Vagina (tissue), 2 donors: ENCODE data around the gene CA7. TPM values are rescaled to one million over a fixed set of nuclear protein-coding genes. Genes with fewer than 3 reads are reported as not detected.

Experiments
- DNase-seq, 2 donors: peaks; one replicate each; pipeline ENCODE4 v3.0.0-alpha.2; 2017; ENCODE audit errors: extremely low spot score in 2 of 2
- H3K27ac ChIP-seq: fragments of 200-600 bp; sonication (generic); one replicate; pipeline ENCODE4 v1.5.1; 2019
- H3K27me3 ChIP-seq: fragments of 200-600 bp; sonication (generic); one replicate; pipeline ENCODE4 v1.5.1; 2019
- H3K36me3 ChIP-seq, 2 donors: fragments of 200-600 bp; sonication (generic); one replicate each; pipeline ENCODE4 v1.5.1; 2017 to 2019
- H3K4me1 ChIP-seq: fragments of 200-600 bp; sonication (generic); one replicate; pipeline ENCODE4 v1.5.1; 2019
- H3K4me3 ChIP-seq, 2 donors: fragments of 200-600 bp; sonication (generic); 1 replicate in 1 of 2; 2 replicates in 1 of 2; pipeline ENCODE4 v1.5.1; 2016 to 2019
- H3K9me3 ChIP-seq: fragments of 200-600 bp; sonication (generic); one replicate; pipeline ENCODE4 v1.5.1; 2019
- CTCF ChIP-seq, 3 experiments: fragments of 450-650 bp in 2 of 3; fragments of 200-600 bp in 1 of 3; sonication (generic) in 1 of 3; IDR thresholded peaks; one replicate each; pipeline ENCODE4 v1.5.1; 2017 to 2019; ENCODE audit warnings: antibody characterized with exemption in 3 of 3, mild to moderate bottlenecking in 2 of 3, moderate library complexity in 2 of 3
- POLR2A ChIP-seq, 2 donors: fragments of 450-650 bp; IDR thresholded peaks; one replicate each; pipeline ENCODE4 v1.6.1; 2017; ENCODE audit warnings: antibody characterized with exemption in 2 of 2, mild to moderate bottlenecking in 2 of 2, moderate library complexity in 2 of 2
- POLR2AphosphoS5 ChIP-seq, 2 donors: sonication (generic); formaldehyde crosslinking; IDR thresholded peaks; one replicate each; pipeline ENCODE4 v1.9.0; 2017; ENCODE audit warnings: antibody characterized with exemption in 2 of 2, mild to moderate bottlenecking in 2 of 2, low read depth in 1 of 2; ENCODE audit not compliant: insufficient read depth in 1 of 2
- intact Hi-C: fragments of 100-400 bp; cut with DNase I; formaldehyde crosslinking; loops from one replicate; pipeline ENCODE4 v1.15.1; 2023
- total RNA-seq: library from RNA; depleted of rRNA; stranded (reverse); fragments of >200 nt; gene quantifications from one replicate; pipeline ENCODE4 v1.2.3, GENCODE V29; 2016

CA7 gene
- total RNA-seq, 1 donor from 2014 or later, result not detected

- H3K4me1 ChIP-seq, result peaks cover 17% of the 10 kb centered on the region
- TF ChIP-seq POLR2A (IDR thresholded peaks at IDR 0.05) (no peak), POLR2AphosphoS5 (IDR thresholded peaks at IDR 0.05; ENCODE audit: insufficient read depth in 1 of 2, low read depth in 1 of 2) (no peak), CTCF (IDR thresholded peaks at IDR 0.05) (no peak)
- DNase-seq, result no peak
- H3K9me3 ChIP-seq, result no peaks in the 10 kb centered on the region
- H3K4me3 ChIP-seq, result no peak overlapping the region
- intact Hi-C loops, result no loop called here
- H3K27me3 ChIP-seq, result no peaks in the 10 kb centered on the region
- no peak overlapping the region for H3K27ac ChIP-seq
- no peaks in the 10 kb centered on the region for H3K36me3 ChIP-seq
Observed at GRCh38 chr16:66848172-66848571, 4.0 kb downstream of the CA7 start.

- peaks cover 15% of the 10 kb centered on the region for H3K4me1 ChIP-seq
- no peak for DNase-seq
- H3K36me3 ChIP-seq, result no peaks in the 10 kb centered on the region
- no peak overlapping the region for H3K4me3 ChIP-seq
- TF ChIP-seq POLR2A (IDR thresholded peaks at IDR 0.05) (no peak), POLR2AphosphoS5 (IDR thresholded peaks at IDR 0.05; ENCODE audit: insufficient read depth in 1 of 2, low read depth in 1 of 2) (no peak), CTCF (IDR thresholded peaks at IDR 0.05) (no peak)
- intact Hi-C loops, result no loop called here
- H3K27ac ChIP-seq, result no peak overlapping the region
- H3K9me3 ChIP-seq, result no peaks in the 10 kb centered on the region
- no peaks in the 10 kb centered on the region for H3K27me3 ChIP-seq
Observed at GRCh38 chr16:66849021-66849420, 4.8 kb downstream of the CA7 start.

- intact Hi-C loops, result no loop called here
- no peak overlapping the region for H3K4me3 ChIP-seq
- no peaks in the 10 kb centered on the region for H3K27me3 ChIP-seq
- H3K27ac ChIP-seq, result no peak overlapping the region
- H3K36me3 ChIP-seq, result no peaks in the 10 kb centered on the region
- TF ChIP-seq POLR2AphosphoS5 (IDR thresholded peaks at IDR 0.05; ENCODE audit: insufficient read depth in 1 of 2, low read depth in 1 of 2) (no peak), POLR2A (IDR thresholded peaks at IDR 0.05) (no peak), CTCF (IDR thresholded peaks at IDR 0.05) (no peak)
- peaks cover 10% of the 10 kb centered on the region for H3K4me1 ChIP-seq
- no peaks in the 10 kb centered on the region for H3K9me3 ChIP-seq
- no peak for DNase-seq
Observed at GRCh38 chr16:66849549-66849948, 5.3 kb downstream of the CA7 start.

GRCh38 chr16:66850115-66850815, 6.1 kb downstream of the CA7 start:
- H3K27me3 ChIP-seq, result no peaks in the 10 kb centered on the region
- DNase-seq, result no peak
- no peaks in the 10 kb centered on the region for H3K9me3 ChIP-seq
- intact Hi-C loops, result no loop called here
- H3K4me3 ChIP-seq, result no peak overlapping the region
- H3K4me1 ChIP-seq, result peaks cover 3% of the 10 kb centered on the region
- H3K36me3 ChIP-seq, result no peaks in the 10 kb centered on the region
- TF ChIP-seq POLR2A (IDR thresholded peaks at IDR 0.05) (no peak), POLR2AphosphoS5 (IDR thresholded peaks at IDR 0.05; ENCODE audit: insufficient read depth in 1 of 2, low read depth in 1 of 2) (no peak), CTCF (IDR thresholded peaks at IDR 0.05) (no peak)
- no peak overlapping the region for H3K27ac ChIP-seq

- no peaks in the 10 kb centered on the region for H3K4me1 ChIP-seq
- TF ChIP-seq POLR2A (IDR thresholded peaks at IDR 0.05) (no peak), CTCF (IDR thresholded peaks at IDR 0.05) (no peak), POLR2AphosphoS5 (IDR thresholded peaks at IDR 0.05; ENCODE audit: insufficient read depth in 1 of 2, low read depth in 1 of 2) (no peak)
- DNase-seq, result no peak
- H3K27me3 ChIP-seq, result no peaks in the 10 kb centered on the region
- H3K27ac ChIP-seq, result no peak overlapping the region
- H3K4me3 ChIP-seq, result no peak overlapping the region
- intact Hi-C loops, result no loop called here
- H3K36me3 ChIP-seq, result no peaks in the 10 kb centered on the region
- H3K9me3 ChIP-seq, result no peaks in the 10 kb centered on the region
Observed at GRCh38 chr16:66851166-66851964, 7.2 kb downstream of the CA7 start.
